Keratinocyte (primary cell): ENCODE measurements around the gene PAX4. TPM values are rescaled to one million over a fixed set of nuclear protein-coding genes. Genes with fewer than 3 reads are reported as not detected.

Experiments used
- DNase-seq: peaks from one replicate; pipeline ENCODE4 v3.0.0-alpha.2; 2011; ENCODE audit warnings: low read depth, missing footprints, low spot score
- FAIRE-seq: peaks from 2 replicates; lab custom pipeline; 2011; peaks lifted over from hg19 to GRCh38; lab: Jason Lieb, UNC
- H2AFZ ChIP-seq: 2 replicates; pipeline ENCODE4 v1.6.0; 2012; ENCODE audit warnings: low read length, control low read depth, inconsistent platforms; ENCODE audit not compliant: control insufficient read depth
- H3K27ac ChIP-seq: 2 replicates; pipeline ENCODE4 v1.5.1; 2011; ENCODE audit warnings: low read length; ENCODE audit not compliant: control insufficient read depth, insufficient read depth
- H3K27me3 ChIP-seq: 3 replicates; pipeline ENCODE4 v1.6.0; 2011; ENCODE audit warnings: low read length; ENCODE audit not compliant: control insufficient read depth, insufficient read depth; ENCODE audit errors: extremely low read depth
- H3K36me3 ChIP-seq, 2 experiments: 2 replicates in 1 of 2; 3 replicates in 1 of 2; pipeline ENCODE4 v1.5.1; 2011; ENCODE audit warnings: low read length in 2 of 2, mild to moderate bottlenecking in 1 of 2; ENCODE audit not compliant: control insufficient read depth in 2 of 2, insufficient read depth in 2 of 2; ENCODE audit errors: extremely low read depth in 1 of 2
- H3K4me1 ChIP-seq: 3 replicates; pipeline ENCODE4 v1.5.1; 2011; ENCODE audit warnings: low read length; ENCODE audit not compliant: control insufficient read depth, insufficient read depth; ENCODE audit errors: extremely low read depth
- H3K4me2 ChIP-seq: 3 replicates; pipeline ENCODE4 v1.6.0; 2011; ENCODE audit warnings: low read depth, low read length; ENCODE audit not compliant: control insufficient read depth, insufficient read depth; ENCODE audit errors: extremely low read depth
- H3K4me3 ChIP-seq, 3 experiments: fragments of 200-600 bp in 1 of 3; sonication (generic) in 1 of 3; 2 replicates in 2 of 3; 3 replicates in 1 of 3; pipeline ENCODE4 v1.5.1; 2011 to 2016; ENCODE audit warnings: low read length in 3 of 3, mild to moderate bottlenecking in 3 of 3, control low read depth in 2 of 3, inconsistent platforms in 1 of 3, low read depth in 1 of 3, mixed read lengths in 1 of 3, mixed run types in 1 of 3, moderate library complexity in 1 of 3; ENCODE audit not compliant: control insufficient read depth in 2 of 3, insufficient read depth in 2 of 3; ENCODE audit errors: extremely low read depth in 1 of 3
- H3K79me2 ChIP-seq: 2 replicates; pipeline ENCODE4 v1.6.0; 2012; ENCODE audit warnings: low read length; ENCODE audit not compliant: control insufficient read depth, insufficient read depth
- H3K9ac ChIP-seq: 3 replicates; pipeline ENCODE4 v1.6.0; 2011; ENCODE audit warnings: low read length; ENCODE audit not compliant: control insufficient read depth, insufficient read depth; ENCODE audit errors: extremely low read depth
- H3K9me1 ChIP-seq: 3 replicates; pipeline ENCODE4 v1.6.0; 2011; ENCODE audit warnings: low read length; ENCODE audit not compliant: control insufficient read depth, insufficient read depth; ENCODE audit errors: extremely low read depth
- H3K9me3 ChIP-seq: 2 replicates; pipeline ENCODE4 v1.5.1; 2012; ENCODE audit warnings: low read depth, low read length; ENCODE audit not compliant: control insufficient read depth
- H4K20me1 ChIP-seq: 3 replicates; pipeline ENCODE4 v1.6.0; 2011; ENCODE audit warnings: low read length; ENCODE audit not compliant: control insufficient read depth, insufficient read depth; ENCODE audit errors: extremely low read depth
- EZH2 ChIP-seq: IDR thresholded peaks from one replicate; pipeline ENCODE4 v1.6.1; 2012; ENCODE audit warnings: inconsistent platforms, mild to moderate bottlenecking, low read length, moderate library complexity
- dilution Hi-C: fragments of 300-500 bp; cut with MboI; formaldehyde crosslinking; loops from one replicate; pipeline ENCODE4 v1.7.0; 2020; ENCODE audit warnings: low sequenced_read_pairs; ENCODE audit not compliant: extremely low pct_ligation_motif_present
- polyA plus RNA-seq, 5 experiments: library from polyadenylated mRNA; depleted of rRNA in 3 of 5; stranded (reverse) in 3 of 5; stranded (forward) in 1 of 5; unstranded in 1 of 5; fragments of >200 nt; gene quantifications; 1 replicate in 1 of 5; 2 replicates in 3 of 5; 3 replicates in 1 of 5; pipeline versions ENCODE4 v1.2.1 to v1.2.3, GENCODE V29; 2011 to 2012; ENCODE audit warnings: missing spikeins in 2 of 5, low read depth in 1 of 5, low replicate concordance in 1 of 5
- TF ChIP-seq, protein P1 (sequence below), 3 experiments: IDR thresholded peaks in 1 of 3; conservative IDR thresholded peaks in 1 of 3; optimal IDR thresholded peaks in 1 of 3; 2 replicates in 2 of 3; 3 replicates in 1 of 3; pipeline versions ENCODE3 to v1.5.1; 2011; ENCODE audit warnings: low read length in 3 of 3, mild to moderate bottlenecking in 3 of 3, moderate library complexity in 2 of 3, control low read depth in 1 of 3, inconsistent platforms in 1 of 3; ENCODE audit not compliant: insufficient read depth in 2 of 3; ENCODE audit errors: extremely low read depth in 1 of 3

Gene PAX4
- polyA plus RNA-seq, 1 donor (not counting 4 experiments of a cell fraction or from before 2014, with no cell fraction given), result not detected

GRCh38 chr7:127648986-127649385 lies 31.0 kb upstream of the PAX4 start:
- no peak for DNase-seq
- Histone ChIP-seq H3K36me3 (no peaks in the 10 kb centered on the region), H3K27ac (no peak overlapping the region), H3K9me1 (no peaks in the 10 kb centered on the region), H3K27me3 (no peaks in the 10 kb centered on the region), H2AFZ (no peak overlapping the region), H3K9me3 (no peaks in the 10 kb centered on the region), H3K4me3 (no peak overlapping the region), H3K4me2 (no peak overlapping the region), H3K4me1 (peaks cover 12% of the 10 kb centered on the region), H3K9ac (no peak overlapping the region), H3K79me2 (peaks cover 20% of the 10 kb centered on the region), H4K20me1 (peaks cover 4% of the 10 kb centered on the region)
- TF ChIP-seq EZH2, result no peak
- TF ChIP-seq, protein P1, sequence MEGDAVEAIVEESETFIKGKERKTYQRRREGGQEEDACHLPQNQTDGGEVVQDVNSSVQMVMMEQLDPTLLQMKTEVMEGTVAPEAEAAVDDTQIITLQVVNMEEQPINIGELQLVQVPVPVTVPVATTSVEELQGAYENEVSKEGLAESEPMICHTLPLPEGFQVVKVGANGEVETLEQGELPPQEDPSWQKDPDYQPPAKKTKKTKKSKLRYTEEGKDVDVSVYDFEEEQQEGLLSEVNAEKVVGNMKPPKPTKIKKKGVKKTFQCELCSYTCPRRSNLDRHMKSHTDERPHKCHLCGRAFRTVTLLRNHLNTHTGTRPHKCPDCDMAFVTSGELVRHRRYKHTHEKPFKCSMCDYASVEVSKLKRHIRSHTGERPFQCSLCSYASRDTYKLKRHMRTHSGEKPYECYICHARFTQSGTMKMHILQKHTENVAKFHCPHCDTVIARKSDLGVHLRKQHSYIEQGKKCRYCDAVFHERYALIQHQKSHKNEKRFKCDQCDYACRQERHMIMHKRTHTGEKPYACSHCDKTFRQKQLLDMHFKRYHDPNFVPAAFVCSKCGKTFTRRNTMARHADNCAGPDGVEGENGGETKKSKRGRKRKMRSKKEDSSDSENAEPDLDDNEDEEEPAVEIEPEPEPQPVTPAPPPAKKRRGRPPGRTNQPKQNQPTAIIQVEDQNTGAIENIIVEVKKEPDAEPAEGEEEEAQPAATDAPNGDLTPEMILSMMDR (optimal IDR thresholded peaks at IDR 0.05 in 1 of 3, IDR thresholded peaks at IDR 0.05 in 1 of 3, conservative IDR thresholded peaks at IDR 0.05 in 1 of 3; ENCODE audit: extremely low read depth in 1 of 3, insufficient read depth in 2 of 3, low read length in 3 of 3), result no peak
- dilution Hi-C loops, result no loop called here
- no peak for FAIRE-seq

- H3K4me1 ChIP-seq, result peaks cover 3% of the 10 kb centered on the region
- no peak overlapping the region for H2AFZ ChIP-seq
- TF ChIP-seq, protein P1 (optimal IDR thresholded peaks at IDR 0.05 in 1 of 3, IDR thresholded peaks at IDR 0.05 in 1 of 3, conservative IDR thresholded peaks at IDR 0.05 in 1 of 3; ENCODE audit: extremely low read depth in 1 of 3, insufficient read depth in 2 of 3, low read length in 3 of 3), result no peak
- TF ChIP-seq EZH2, result no peak
- H3K9ac ChIP-seq, result no peak overlapping the region
- H3K79me2 ChIP-seq, result peaks cover 7% of the 10 kb centered on the region
- H3K27ac ChIP-seq, result no peak overlapping the region
- dilution Hi-C loops, result no loop called here
- H3K27me3 ChIP-seq, result no peaks in the 10 kb centered on the region
- H3K4me3 ChIP-seq, result no peak overlapping the region
- no peaks in the 10 kb centered on the region for H3K36me3 ChIP-seq
- H3K9me3 ChIP-seq, result no peaks in the 10 kb centered on the region
- H3K9me1 ChIP-seq, result no peaks in the 10 kb centered on the region
- no peak overlapping the region for H3K4me2 ChIP-seq
- H4K20me1 ChIP-seq, result no peaks in the 10 kb centered on the region
- DNase-seq (no peak), FAIRE-seq (no peak)
Observed at GRCh38 chr7:127647636-127648035, 29.7 kb upstream of the PAX4 start.
